ENCODE measurements around the gene CERT1.

- TF ChIP-seq PHB2 (IDR thresholded peaks at IDR 0.05; ENCODE audit: low read depth) (no peak), MAZ (CRISPR knock-in tag; conservative IDR thresholded peaks at IDR 0.05 in 1 of 2, IDR thresholded peaks at IDR 0.05 in 1 of 2) (no peak), TCF7 (IDR thresholded peaks at IDR 0.05; ENCODE audit: borderline replicate concordance) (no peak), HDGF (IDR thresholded peaks at IDR 0.05) (no peak), GABPA (tag; conservative IDR thresholded peaks at IDR 0.05; ENCODE audit: low read depth) (no peak), ZNF253 (CRISPR knock-in tag; conservative IDR thresholded peaks at IDR 0.05) (no peak)
Measured at GRCh38 chr5:75466006-75466716, 45.3 kb downstream of the CERT1 start.
